AG08396 (cell line): ENCODE data around the gene MPP1.

ENCODE experiments used
- DNase-seq: peaks from one replicate; pipeline ENCODE4 v3.0.0; 2012; ENCODE audit warnings: low spot score, mixed read lengths

Gene MPP1

GRCh38 chrX:154775419-154776349, 29.6 kb downstream of the MPP1 start:
- peak; percentile 42 for DNase-seq

- no peak for DNase-seq
Observed at GRCh38 chrX:154774622-154775021, 30.7 kb downstream of the MPP1 start.

- peak; percentile 95 for DNase-seq
Observed at GRCh38 chrX:154762537-154763296, 42.6 kb downstream of the MPP1 start, which contains the start of gene DKC1. Gene DKC1, plus strand, starts transcription at chrX:154762864. Its CDS starts 102 bp downstream, at chrX:154762966.

DNA sequence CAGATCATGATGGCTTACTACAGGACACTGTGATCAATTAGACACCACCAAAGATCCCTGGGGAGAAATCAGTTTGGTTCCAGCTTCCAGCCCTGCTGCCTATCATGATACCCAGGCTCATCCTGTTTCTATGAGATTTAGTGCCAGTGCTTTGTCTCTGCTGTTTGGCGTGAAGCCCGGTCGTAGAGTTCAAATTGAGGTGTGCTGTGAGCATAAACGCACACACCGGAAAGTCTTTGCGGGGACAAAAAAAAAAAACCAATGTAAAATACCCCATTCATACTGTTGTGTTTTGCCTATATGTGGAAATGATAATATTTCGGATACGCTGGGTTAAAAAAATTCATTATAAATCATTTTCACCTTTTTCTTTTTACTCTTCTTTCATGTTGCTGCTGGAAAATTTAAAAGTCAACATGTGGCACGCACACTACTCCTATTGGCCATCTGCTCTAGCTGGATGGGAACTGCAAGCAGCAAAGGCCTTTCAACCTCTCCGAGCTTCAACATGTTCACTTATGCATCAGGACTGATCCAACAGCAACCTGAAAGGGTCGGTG, 43.2 kb downstream of the MPP1 start:
- no peak for DNase-seq

DNA sequence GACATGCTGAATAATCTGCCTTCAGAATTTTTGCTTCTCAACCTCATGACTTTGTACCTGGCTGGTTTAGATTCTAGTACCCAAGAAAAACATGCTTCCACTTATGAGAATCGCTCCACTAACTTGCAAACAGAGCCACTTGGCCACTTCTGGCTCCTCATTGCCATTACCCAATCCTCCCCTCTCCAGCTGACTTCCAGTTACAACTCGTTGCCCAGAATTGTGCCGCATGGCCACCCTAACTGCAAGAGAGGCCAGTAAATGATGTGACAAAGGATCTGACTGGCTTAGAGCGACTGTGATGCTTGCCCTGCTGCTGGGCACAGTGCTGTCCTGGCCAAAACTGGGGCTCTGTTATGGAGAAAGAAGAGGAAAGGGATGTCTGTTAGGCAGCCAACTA, 46.6 kb downstream of the MPP1 start:
- DNase-seq = no peak

DNA sequence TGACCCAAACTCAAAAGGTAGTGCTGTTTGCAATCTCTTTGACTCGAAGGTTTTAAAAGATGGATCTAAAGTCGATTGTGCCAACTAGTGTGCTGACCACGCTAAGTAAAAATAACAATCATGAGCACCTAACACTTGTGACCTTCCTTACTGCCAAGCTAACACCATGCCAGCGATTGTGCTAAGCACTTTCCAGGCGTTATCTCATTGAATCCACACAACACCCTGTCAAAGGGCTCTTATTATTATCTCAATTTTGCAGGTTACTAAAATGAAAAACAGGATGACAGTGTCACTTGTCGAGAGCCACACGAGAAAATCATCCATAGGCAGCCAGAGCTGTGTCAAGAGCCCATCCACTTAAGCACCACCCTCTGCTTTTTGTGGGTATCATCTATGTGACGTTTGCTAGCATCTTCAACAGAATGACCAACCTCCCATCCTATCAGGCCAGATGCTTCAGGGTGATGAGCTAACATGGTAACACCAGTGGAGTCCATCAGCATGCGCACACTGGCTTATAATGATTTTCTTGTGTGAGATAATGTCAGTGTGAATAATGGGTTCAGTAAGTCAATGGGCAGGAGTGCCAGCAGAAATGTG, 53.5 kb downstream of the MPP1 start:
- no peak for DNase-seq

DNA sequence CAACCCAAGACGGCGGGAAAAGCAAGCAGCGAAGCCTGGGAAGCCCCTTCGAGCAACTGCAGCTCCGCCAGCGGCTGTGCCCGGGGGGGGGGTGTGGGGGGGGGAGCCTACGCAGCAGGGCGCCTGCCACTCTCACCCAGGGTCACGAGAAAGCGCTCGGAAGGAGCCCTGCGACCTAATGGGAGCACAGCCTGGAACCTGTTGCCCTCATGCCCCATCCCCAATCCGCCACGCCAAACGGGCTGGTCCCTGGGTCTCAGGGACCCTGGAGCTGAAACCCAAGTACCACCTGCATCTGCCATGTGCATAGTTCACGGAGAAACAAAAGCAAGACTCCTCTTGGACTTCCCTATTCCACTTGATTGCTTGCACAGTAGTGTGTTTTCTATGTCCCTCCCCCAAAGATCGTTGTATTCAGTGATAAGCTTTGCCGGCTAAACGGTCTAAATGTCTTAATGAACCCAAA, 54.0 kb downstream of the MPP1 start:
- no peak for DNase-seq

DNA sequence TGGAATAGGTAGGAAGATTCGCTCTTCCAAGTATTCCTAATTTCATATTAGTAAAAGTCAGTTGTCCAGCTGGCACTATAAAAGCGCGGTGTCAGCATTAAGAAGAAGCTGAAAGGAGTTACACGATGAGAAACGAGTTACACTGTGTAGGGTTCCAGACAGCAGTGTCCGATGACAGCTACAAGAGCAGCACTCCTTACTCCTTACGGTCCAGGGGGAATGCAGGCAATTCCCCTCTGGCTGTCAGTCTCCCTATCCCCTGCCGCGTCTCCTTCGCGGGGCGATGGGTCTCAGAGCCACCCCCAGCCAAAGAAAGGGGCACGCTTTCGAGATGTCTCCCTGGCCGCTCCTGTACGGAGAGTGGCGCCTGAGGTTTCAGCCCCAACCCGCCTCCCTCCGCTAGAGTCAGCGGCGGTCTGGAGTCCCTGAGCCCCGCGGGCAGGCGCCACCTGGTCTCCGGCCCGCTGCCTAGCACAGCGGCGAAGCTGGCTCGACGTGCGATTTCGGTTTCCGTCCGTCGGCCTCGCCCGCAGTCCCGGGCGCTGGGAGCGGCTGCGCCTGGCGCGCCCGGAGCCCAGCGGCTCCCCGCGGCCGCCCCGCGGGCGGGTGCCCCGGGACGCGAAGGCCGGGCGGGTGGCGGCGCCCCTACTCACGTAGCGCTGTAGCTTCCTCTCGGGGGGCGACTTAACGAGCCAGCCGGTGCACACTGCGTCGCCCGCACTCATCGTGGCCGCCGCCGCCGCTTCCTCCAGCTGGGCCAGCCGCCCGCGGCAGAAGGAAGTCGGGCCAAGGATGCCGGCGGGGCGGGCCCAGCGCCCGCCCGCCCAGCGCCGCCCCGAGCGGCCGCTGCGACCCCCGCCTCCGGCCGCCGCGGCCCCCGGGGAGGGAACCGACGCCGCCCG, 54.7 kb downstream of the MPP1 start, which contains the start of gene GAB3:
Gene GAB3 (minus strand): TSS at position 777 of the 902 bp plus-strand sequence. CDS start 52 bp downstream, at position 725.
- no peak for DNase-seq

- no peak for DNase-seq
Observed at GRCh38 chrX:154749856-154750255, 55.4 kb downstream of the MPP1 start.

DNA sequence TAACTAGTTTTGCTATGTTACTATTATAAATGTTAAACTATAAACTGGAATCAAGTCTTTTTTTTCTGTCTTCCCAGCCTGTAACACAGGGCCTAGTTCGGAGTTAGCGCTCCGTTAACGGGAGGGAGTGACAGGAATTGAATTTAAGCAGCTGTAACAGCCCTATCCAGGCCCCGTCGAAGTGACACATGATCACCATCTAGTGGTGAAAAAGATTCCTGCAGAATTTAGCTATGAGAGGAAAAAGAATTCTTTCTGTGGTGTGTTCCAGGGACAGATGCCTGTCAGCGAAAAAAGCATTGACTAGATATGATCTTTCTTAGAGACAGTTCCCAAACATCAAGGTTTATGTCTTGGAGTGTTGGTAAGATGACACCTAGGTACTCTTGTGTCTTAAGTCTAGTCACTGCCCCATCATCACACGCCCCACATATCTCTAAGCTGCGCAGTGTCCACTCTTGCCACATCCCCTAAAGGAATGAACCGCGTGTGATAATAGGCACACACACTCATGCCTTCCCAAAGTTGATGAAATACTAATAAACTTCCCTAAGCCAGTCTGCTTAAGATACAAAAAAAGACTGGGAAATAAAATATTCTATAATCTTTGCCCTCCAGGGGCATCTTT, 56.5 kb downstream of the MPP1 start:
- peak; percentile 64 for DNase-seq

DNA sequence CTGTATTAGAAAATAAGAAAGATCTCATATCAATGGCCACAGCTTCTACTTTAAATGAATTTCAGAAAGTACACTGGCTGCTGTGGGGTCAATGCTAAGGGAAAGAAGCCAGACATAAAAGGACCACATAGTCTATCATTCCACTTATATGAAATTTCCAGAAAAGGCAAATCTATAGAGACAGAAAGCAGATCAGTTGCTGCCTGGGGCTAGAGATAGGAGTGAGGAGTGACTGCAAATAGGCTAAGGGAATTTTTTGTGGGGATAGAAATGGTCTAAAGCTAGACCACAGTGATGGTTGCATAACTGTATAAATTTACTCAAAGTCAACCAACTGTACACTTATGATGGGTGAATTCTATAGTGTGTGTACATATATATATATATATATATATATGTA, 62.7 kb downstream of the MPP1 start:
- DNase-seq = no peak

DNA sequence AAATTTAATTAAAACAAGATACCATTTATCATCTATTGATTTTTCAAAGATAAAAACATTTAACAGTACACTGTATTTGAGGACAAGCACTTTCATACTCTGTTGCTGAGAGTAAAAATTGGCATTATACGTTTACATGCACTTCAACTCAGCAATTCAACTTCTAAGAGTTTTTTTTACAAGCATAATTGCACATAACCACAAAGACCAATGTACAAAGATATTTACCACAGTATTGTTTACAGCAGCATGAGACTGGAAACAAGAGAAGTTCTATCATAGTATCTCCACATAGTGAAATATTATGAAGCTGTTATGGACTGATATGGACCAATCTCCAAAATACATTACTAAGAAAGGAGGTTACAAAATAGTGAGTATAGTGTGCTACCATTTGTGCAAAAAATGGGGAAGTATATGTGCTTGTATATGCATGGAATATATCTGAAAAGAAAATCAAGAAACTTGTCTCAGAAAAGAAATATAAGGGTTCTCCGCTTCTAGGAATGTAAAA, 65.3 kb downstream of the MPP1 start:
- DNase-seq = no peak

DNA sequence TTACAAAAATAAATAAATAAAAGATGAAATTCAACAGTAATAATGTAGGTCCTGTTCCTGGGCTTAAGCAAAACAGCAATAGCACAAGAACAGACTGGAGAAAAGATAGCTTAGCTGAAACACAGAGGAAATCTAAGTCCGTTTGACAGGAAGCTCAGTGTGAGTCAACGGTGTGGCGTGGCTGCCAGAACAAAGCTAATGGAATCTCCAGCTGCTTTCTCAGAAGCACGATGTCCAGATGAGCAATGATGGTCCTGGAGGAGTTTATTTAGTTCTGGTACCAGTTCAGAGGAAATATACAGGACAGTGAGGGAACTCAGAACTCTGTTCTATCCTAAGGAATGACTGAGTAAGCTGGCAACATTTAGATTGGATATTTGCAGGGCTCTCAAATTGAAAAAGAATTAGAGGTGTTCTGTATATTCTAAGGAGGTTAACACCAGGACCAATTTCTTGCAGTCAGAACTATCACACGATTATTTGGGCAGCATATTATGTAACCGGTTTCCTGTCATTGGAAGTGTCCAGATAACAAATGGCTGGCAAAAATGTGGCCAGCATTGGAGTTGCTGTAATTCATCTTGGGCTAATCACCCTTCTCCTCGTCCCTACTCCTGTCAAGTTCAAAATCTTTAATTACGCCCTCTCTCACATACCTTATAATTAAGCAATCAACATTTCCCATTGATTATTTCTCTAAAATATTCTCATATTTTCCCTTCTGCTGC, 67.1 kb downstream of the MPP1 start:
- no peak for DNase-seq

DNA sequence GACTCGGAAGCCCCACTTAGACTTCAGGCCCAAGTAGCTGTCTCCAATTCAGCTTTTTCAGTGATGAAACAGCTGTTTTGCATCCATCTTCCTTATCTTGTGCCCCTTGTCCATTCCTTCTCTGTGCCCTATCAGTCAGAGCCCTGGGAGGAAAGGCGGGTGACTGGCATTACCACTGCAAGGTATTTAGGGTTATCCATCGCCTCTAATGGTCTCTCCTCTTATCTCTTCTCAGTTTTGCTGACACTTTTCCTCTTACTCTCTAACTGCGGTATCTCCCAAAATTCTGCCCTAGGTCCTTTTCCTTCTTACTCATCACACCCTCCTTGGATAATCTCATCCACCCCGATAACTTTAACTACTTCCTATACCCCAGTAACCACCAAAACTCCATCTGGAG, 68.1 kb downstream of the MPP1 start:
- DNase-seq = no peak

DNA sequence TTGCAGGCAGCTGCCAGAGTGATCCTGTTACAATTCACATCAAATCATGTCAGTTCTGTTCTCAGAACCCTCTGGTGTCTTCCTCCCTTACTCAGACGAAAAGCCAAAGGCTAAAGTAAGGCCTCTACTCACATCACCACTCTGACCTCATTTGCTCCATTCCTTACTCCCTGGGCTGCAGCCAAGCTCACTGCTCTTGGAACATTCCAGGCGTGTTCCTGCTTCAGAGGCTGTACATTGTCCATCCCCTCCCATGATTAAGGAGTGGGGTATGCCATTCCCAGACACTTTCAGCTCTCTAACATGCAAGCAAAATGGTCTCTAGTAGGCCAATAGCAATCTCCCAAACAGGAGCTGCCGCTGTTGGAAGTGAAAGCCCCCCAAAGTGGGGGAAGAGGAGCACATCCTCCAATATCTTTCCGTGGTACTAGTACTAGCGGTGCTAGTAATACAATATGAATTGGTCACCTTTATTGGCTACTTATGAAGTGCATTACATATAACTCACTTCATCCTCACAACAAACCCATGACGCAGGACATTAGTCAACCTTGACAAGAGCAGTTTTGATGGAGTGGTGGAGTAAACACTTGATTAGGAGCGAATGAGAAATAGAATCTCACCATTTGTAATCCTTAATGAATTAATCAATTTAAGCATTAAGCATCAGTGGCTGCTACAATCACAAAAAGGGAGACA, 69.4 kb downstream of the MPP1 start:
- DNase-seq = peak; percentile 49

DNA sequence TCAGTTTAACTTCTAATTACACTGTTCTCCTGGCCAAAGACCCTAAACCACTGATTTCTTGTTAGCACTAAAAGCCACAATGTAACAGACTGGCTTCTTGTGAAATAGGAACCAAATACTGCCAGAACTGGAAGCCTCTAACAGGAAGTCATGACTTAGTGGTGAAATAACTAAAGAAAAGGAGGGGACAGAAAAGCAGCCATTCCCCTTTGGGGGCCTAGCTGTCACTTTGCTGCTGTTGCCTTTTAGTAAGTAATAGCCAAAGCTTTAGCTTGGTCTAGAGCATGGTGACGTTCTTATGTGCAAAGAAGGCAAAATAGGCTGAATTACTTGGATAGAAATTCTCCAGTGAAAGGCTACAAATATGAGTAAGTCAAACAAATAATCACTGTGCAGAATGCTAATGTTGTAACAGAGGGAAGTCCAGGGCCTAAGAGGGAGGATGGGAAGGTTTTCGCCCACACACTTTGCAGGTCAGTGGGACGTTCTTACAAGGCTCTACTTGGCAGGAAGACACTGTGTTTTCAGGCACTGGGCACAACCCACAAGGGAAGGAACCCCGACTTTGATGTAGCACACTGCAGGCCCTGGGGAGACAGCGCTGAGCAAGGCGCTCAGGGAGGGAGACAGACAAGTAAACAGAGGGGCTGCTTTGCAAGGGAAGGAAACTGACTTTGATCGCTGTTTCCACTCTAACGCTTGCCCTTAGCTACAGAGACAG, 71.1 kb downstream of the MPP1 start:
- DNase-seq = no peak

DNA sequence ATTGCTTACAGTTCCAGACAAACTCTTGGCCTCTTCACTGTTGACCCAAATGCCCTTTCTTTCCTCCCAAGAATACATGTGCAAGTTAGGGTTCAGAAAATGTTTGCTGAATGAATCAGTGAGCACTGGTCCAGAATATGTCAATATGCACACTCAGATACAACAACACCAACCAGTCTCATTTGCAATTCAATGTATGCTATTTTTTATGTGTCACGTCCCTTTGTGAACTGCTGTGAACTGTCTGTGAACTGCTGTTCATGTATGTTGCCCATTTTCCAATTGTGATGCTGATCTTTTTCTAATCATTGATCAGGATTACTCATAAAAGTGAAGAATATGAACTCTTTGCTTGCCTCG, 72.2 kb downstream of the MPP1 start:
- DNase-seq = no peak

DNA sequence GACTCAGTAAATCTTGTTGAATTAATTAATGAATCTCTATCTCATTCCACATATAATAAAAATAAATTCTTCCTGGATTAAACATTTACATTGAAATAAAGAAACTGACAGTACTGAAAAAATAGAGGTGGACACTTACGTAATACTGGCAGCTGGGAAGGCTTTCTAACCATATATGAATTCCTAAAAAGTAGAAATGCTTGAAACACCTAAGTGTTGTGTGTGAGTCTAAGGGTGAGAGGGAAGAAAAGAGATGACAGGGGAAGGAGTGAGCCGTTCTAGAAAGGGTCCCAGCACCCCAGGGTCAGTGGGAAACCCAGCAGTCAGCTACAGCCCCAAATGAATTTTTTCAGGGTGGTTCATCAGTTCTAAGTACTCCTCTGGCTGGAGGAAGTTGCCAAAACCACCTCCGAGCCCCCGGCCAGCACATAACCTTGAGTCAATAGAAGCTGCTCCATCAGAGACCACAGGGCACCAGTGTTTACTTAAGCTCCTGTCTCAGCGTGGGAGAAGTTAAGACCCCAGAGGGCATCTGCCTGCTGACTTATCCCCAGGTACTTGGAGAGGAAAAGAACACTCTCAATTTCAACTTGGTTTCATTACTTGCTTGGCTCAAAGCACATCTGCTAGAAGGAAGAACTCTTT, 72.7 kb downstream of the MPP1 start:
- no peak for DNase-seq
